NCI-H187 treated with DMSO at 0.1 percent for 48 hours (cell line): Measurements from ENCODE around the gene RIPOR3.
"Not testable (repeated sequence)": the region's sequence is repeated elsewhere in the genome, so short reads cannot be mapped to it uniquely, and the experiment has no call there.

Experiments
- DNase-seq: peaks from one replicate; lab custom pipeline; 2025; lab: John Stamatoyannopoulos, UW

Gene RIPOR3

DNA sequence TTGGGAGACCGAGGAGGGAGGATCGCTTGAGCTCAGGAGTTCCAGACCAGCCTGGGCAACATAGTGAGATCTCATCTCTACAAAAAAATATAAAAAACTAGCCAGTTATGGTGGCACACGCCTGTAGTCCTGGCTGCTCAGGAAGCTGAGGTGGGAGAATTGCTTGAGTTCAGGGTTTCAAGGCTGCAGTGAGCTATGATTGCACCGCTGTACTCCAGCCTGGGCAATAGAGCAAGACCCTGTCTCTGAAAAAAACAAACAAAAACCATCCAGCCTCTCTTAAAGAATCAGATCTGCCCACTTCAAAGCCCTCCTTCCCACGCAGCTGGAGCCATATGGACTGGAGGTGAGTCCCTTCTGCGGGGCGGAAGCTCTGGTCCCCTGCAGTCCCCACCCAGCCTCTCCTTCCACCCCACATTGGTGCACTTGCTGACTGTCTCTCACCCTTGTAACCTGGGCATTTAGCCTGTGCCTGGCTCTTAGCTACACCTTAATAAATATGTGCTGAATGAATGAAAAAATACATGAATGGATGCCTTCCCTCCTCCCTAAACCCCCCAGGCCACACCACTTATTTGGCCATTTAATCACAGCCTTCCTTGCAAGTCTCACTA lies 32.9 kb upstream of the RIPOR3 start:
- no peak for DNase-seq

DNA sequence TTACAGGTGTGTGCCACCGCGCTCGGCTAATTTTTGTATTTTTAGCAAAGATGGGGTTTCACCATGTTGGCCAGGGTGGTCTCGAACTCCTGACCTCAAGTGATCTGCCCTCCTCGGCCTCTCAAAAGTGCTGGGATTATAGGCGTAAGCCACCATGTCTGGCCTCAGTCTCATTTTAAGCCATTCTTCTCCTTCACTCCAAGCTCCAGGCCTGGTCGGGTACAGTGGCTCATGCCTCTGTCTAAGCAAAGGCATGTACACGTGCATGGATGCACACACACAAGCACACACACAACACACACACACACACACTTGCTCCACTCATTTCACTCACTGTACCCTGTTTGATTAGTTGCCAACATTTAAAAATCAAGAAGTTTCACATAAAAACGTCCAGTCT lies 32.3 kb upstream of the RIPOR3 start:
- no peak for DNase-seq

DNA sequence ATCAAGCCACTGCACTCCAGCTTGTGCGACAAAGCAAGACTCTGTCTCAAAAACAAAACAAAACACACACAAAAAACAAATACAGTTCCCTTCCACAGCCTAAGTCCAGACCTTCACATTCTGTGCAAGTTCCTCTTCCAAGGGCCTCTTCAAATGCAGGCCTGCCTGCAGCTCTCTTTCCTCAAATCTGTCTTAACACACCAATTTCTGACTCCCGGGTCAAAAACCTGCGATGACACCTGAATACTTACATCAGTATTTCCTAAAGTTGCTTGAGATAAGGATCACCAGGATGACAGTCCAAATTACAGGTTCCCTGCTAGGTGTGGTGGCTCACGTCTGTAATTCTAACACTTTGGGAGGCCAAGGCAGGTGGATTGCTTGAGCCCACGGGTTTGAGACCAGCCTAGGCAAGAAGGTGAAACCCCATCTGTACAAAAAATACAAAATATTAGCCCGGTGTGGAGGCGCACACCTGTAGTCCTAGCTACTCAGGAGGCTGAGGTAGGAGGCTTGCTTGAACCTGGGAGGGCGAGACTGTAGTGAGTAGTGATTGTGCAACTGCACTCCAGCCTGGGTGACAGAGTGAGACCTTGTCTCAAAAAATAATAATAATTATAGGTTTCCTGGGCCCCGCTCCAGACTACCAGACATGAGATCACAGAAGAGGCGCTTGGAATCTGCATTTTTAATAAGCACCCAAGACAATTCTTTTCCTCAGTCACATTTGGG lies 31.2 kb upstream of the RIPOR3 start:
- DNase-seq = no peak

DNA sequence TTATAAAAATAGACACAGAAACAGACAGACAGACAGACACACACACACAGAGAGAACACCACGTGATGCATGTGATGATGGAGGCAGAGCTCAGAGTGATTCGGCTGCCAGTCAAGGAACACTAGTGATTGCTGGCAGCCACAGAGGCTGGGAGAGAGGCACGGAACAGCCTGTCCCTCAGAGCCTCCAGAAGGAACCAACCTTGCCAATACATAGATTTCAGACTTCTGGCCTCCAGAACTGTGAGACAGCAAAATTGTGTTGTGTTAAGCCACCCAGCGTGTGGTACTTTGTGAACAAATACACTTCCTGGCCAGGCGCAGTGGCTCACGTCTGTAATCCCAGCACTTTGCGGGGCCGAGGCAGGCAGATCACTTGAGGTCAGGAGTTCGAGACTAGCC lies 30.5 kb upstream of the RIPOR3 start:
- no peak for DNase-seq

DNA sequence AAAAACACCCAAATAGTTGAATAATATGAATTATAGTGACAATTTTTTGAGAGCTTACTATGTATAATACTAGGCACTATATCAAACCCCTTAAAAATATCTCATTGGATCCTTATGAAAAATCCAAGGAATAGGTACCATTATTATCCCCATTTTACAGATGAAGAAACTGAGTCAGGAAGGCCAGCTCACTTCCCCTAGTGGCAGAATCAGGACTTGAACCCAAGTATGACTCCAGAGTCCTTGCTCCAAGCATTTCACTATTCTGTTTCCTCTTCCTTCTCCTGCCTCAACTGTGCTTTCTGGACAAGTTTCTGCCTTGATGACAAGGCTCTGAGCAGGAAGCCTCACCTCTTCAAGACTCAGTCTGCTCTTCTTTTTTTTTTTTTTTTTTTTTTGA lies 29.2 kb upstream of the RIPOR3 start:
- no peak for DNase-seq

DNA sequence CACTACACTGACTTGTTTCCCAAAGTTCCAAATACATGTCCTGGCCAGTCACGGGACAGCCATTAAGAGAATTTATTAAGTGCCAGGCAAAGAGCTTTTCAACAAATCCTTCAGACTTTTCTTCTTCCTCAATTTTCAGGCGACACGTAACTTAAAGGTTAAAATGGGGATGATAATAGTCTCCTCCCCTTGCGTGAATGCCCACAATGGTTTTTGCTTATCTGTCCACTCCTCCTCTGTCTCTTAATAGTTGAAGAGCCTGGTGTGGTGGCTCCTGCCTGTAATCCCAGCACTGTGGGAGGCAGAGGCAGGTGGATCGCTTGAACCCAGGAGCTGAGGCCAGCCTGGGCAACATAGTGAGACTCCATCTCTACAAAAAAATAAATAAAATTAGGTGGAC lies 28.7 kb upstream of the RIPOR3 start:
- no peak for DNase-seq

DNA sequence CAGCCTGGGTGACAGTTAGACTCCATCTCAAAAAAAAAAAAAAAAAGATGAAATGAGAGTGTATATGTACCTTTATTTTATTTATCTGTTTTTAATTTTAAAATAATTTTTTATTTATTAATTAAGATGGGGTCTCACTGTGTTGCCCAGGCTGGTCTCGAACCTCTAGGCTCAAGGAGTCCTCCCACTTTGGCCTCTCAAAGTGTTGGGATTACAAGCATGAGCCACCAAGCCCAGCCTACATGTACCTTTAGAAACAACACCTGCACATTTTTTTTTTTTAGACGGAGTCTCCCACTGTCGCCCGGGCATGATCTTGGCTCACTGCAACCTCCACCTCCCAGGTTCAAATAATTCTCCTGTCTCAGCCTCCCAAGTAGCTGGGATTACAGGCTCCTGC lies 28.0 kb upstream of the RIPOR3 start:
- DNase-seq = no peak

DNA sequence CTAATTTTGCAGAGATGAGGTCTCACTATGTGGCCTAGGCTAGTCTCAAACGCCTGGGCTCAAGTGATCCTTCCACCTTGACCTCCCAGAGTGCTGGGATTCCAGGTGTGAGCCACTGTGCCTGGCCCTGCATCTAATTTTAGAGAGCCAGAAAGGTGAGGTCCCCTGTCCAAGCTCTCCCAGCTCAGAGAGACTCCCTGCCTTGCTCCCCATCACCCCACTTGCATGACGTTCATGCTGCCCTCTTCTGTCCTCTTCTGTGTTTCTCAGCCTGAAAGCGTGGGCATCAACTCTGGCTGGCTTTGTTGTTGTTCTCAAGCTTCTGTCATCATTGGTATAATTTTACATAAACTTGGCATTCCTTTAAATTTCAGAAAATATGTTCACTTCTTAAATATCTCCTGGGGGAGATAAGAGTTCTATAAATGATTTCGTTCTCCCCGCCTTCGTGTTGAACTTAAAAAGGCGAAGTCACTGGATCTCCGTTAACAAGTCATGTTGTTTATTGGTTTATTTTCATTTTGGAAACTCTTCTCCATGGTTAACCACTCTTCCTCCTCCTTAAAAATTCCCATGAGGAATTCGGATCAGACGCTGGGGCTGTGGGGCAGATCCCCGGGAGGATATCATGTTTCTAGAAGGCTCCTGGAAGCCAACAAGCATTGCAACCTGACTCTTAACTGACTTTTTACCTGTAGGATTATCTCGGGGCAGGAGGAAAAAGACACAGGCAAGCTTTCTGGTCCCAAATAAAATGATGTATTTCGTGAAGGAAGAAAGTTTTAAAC lies 26.8 kb upstream of the RIPOR3 start:
- no peak for DNase-seq

DNA sequence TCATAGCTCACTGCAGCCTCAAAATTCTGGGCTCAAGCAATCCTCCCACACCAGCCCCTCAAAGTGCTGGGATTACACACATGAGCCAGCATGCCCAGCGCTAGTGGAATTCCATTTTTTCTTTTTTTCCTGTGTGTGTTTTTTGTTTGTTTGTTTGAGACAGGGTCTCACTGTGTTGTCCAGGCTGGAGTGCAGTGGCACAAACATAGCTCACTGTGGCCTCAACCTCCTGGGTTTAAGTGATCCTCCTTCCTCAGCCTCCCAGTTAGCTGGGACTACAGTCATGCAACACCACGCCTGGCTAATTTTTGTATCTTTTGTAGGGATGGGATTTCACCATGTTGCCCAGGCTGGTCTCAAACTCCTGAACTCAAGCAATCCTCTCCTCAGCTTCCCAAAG lies 26.0 kb upstream of the RIPOR3 start:
- no peak for DNase-seq

DNA sequence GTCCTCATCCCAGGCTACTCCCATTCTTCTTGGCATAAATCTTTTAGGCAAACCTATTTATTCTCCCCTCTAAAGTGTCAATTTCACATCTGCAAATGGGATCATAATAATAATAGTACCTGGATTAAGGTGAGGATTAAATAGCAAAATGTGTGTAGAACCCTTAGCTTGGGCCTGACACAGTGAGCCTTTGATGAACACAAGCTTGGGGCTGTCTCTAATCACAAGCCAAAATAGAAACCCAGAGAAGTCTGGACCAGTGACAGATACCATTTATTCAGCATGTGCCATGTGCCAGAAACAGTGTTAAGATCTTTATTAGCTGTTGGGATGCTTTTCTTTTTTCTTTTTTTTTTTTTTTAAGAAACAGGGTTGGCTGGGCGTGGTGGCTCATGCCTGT lies 25.2 kb upstream of the RIPOR3 start:
- DNase-seq = no peak

DNA sequence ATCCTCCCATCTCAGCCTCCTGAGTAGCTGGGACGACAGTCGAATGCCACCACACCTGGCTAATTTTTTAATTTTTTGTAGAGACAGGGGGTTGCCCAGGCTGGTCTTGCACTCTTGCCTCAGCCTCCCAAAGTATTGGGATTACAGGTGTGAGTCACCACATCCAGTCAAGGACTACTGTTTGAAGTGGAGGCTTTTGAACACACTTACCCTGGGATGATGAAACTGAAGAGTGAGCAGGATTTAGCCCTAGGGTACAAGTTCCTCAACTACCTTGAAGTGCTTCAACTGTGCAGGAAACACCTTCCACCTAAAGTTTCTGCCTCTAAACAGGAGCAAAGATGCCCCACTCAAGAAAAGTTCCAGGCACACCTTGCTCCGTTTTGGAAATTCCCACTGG lies 24.4 kb upstream of the RIPOR3 start:
- no peak for DNase-seq

DNA sequence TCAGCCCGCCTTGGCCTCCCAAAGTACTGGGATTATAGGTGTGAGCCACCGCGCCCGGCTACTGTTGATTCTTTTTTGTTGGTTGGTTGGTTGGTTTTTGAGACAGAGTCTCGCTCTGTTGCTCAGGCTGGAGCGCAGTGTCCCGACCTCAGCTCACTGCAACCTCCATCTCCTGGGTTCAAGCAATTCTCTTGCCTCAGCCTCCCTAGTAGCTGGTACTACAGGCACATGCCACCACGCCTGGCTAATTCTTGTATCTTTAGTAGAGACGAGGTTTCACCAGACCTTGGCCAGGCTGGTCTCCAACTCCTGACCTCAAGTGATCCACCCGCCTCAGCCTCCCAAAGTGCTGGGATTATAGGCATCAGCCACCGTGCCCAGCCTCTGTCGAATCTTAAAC lies 23.1 kb upstream of the RIPOR3 start:
- DNase-seq = not testable (repeated sequence)

DNA sequence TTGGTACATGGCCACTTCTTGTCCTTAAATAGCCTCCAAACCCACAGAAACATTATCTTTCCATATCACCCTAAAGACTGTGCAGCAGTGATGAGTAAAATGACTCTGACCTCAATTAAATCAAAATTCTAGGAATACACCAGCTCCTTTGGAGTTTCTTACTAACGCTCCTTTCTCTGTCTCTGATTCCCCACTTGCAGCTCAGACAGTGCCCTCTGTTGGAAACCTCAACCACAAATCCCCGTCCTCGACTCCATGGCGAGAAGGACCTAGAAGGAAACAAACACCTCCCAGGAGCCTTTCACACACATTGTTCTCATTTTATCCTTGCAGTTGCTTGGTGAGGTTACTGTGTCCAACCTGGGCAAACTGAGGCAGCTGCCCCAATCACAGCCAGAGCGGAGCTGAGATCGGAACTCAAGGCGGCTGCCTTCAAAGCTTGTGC lies 22.3 kb upstream of the RIPOR3 start:
- no peak for DNase-seq

DNA sequence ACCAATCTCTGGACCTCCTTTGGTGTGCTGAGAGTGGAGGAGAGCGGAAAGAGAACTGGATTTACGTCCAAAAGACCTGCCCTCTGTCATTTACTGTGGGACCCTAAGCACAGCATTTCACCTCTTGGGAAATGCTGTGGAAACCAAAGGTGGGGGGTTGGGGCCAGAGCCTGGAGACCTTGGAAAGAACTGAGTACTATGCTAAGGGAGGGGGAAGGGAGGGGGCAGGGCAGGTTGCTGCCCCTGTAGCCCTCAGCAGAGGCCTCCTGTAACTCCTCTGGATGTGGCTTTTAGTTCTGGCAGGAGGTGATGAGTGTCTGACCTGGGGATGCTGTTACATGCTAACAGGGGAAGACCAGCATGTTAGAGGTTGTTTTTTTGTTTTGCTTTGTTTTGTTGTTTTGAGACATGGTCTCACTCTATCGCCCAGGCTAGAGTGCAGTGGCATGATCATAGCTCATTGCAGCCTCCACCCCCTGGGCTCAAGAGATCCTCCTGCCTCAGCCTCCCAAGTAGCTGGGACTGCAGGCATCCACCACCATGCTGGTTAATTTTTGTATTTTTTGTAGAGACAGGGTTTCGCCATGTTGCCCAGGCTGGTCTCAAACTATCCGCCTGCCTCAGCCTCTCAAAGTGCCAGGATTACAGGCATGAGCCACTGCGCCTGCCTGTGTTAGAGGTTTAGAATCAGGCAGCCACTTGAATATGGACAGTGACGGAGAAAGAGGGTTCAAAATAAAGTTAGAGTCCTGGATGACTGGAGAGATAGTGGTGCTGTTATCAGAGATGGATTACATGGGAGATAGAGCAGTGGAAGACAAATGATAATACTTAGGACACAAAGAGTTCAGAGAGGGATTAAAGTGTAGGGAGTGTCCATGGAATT lies 21.7 kb upstream of the RIPOR3 start:
- DNase-seq = no peak

DNA sequence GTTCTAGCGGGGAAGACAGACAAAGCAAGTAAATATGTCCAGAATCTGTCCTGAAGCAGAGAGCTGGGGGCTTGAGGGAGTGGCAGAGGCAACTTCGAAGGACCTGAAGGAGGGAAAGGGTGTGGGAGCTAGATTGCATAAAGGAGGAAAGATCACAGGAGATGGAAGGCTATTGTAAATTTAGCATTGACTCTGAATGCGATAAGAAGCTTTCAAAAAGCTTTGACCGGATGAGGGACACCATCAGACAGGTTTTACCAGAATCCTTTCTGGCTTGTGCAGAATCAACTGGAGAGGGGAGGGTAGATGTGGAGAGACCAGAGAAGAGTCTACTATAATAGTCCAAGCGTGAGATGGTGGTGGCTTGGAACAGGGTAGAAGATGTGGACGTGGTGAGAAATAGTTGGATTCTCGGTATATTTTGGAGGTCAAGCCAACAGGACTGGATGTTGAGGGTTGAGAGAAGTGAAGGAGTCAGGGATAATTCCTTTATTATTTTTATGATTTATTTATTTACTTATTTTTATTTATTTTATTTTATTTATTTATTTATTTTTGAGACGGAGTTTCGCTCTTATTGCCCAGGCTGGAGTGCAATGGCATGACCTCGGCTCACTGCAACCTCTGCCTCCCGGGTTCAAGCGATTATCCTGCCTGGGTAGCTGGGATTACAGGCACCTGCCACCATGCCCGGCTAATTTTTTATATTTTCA lies 19.9 kb upstream of the RIPOR3 start:
- DNase-seq = no peak

DNA sequence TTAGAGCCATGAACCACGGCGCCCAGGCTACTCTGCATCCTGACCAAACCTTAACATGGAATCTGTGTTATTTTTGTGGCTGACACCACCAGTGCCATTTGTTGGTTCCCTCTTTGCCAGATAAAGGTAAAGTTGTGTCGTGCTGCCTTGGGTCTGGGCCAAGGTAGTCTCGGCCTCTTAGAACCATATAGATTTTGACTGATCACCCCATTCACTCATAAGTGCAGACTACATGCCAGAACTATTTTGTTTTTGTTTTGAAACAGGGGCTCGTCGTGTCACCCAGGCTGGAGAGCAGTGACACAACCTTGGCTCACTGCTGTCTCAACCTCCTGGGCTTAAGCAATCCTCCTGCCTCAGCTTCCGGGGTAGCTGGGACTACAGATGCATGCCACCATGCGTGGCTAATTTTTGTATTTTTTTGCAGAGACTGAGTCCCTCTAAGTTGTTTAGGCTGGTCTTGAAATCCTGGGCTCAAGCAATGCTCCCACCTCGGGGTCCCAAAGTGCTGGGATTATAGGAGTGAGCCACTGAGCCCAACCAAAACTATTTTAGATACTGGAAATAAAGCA lies 19.2 kb upstream of the RIPOR3 start:
- DNase-seq = no peak

DNA sequence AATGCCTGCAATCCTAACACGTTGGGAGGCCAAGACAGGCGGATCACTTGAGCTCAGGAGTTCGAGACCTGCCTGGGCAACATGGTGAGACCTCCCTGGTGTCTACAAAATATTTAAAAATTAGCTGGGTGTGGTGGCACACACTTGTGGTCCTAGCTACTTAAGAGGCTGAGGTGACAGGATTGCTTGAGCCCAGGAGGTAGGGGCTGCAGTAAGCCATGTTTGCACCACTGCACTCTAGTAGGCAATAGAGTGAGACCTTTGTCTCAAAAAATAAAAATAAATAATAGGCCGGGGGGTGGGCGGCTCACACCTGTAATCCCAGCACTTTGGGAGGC lies 18.3 kb upstream of the RIPOR3 start:
- no peak for DNase-seq

DNA sequence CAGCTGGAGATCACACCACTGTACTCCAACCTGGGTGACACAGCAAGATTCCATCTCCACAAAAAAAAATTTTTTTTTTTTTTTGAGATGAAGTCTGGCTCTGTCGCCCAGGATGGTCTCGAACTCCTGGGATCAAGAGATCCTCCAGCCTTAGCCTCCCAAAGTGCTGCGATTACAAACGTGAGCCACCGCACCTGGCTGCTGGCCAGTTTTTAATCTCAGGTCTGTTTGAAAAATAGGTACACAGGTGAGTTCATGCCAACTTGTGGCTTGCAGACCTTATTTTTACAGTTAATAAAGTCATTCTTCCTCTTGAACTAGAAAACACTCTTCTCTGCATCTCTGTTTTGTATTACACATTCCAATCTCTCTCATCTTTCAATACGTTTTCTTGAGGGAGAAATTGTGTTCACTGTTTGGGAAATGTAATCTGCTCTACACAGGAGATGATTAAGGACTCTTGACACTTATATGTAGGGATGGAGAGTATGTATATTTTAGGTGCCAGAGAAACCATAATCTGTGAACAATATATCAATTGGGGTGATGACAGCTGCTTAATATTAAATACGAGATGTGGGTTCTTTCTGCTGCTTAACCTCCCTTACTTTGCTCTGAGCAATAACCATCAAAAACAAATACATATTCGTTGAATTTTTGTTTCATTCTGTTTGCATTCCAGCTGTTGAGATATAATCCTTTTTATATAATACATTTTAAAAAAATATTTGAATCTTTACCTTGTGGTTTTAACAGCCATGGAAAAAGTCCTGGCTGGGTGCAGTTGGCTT lies 17.7 kb upstream of the RIPOR3 start:
- DNase-seq = no peak

DNA sequence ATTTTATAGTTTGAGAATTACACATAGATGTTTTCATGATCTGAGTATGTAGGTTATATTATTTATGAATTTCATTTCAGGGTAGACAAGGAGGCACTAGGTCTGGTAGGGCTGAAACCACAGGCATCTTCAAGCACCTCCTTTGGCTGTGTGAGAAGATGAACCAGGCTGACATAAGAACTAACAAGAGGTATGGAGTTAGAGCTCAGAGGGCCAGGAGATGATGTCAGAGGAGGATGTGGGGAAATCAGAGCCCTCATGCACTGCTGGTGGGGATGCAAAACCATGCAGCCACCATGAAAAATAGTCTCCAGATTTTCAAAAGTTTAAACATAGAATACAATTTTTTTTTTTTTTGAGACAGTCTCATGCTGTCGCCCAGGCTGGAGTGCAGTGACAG lies 13.6 kb upstream of the RIPOR3 start:
- DNase-seq = no peak

DNA sequence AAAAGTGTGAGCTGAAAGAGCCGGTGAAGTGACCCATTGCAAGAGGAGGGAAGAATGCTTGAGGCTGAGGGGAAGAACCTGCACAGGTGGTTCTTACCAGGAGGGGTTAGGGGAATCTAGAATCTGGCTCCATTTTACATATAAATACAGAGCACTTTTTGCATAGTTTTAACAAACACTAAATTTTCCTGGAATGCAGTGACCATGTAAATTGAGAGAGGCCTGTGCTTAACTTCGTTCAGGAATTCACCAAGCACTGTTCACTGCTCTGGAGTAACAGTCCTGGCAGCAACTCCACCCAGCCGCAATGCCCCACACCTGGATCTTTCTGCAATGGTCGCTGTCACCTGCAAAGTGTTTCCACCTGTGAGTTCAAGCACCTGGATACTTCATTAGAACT lies 13.2 kb upstream of the RIPOR3 start:
- DNase-seq = no peak
